ENCODE results near the gene SH3TC1.

SH3TC1 gene

DNA sequence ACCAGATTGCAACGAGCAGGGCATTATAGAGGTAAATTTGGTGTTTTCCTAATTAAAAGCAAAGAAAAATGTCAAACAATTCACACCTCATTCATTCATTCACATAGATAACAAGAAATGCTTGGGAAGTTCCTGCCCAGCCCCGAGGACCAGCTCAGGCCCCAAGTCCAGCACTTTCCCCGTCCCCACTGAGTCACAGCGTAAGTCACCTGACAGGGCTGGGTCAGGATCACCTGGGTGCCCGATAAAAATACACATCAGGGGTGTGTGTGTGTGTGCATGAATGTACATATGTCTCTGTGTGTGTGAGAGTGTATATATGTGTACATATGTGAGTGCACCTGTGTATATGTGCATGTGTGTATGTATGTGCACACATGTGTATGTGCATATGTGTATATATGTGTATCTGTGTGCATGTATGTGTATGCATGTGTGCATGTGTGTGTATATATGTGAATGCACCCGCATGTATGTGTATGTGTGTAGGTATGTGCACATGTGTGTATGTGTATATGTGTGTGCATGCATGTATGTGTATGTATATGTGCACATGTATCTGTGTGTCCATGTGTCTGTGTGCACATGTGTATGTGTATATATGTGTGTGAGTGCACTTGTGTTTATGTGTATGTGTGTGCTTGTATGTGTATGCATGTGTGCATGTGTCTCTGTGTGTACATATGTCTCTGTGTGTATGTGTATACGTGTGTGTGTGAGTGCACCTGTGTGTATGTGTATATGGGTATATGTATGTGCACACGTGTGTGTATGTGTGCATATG lies 18.6 kb upstream of the SH3TC1 start:
- no peak for DNase-seq (ENCODE audit: low spot score)

DNA sequence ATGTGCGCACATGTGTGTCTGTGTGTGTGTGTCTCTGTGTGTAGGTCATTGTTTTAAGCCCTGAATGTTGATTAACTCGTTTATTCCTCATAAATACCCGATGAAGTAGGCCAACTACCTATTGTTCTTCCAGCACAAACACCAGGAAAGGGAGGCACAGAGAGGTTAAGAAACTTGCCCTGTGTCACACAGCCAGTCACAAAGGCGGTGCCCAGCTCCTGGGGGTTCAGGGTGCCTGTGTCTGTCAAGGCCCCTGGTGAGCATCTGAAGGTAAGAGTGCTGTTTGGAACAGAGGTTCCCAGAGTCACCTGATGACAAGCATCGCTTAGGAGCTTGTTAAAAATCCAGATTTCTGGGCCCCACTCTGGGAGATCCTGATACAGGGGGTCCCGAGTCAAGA lies 18.0 kb upstream of the SH3TC1 start:
- DNase-seq (ENCODE audit: low spot score), result no peak

DNA sequence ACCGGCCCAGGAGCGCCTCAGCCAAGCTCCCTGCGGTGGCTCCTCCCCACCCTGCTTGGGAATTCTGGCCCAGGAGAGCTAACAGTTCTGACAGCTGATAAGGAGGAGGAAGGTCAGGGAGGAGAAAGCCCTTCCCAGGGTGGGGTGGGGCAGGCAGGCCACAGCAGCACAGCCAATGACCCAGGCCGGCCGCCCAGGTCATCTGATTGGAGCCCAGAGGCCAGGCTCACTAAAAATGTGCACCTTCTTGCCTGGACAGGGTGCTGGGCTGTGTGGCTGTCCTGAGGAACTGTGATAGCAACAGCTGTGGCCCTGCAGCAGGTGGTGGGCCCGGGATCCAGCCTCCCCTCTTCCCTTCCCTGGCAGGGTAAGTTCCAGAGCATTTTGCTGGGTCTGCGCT lies 17.2 kb upstream of the SH3TC1 start:
- DNase-seq (ENCODE audit: low spot score), result no peak

DNA sequence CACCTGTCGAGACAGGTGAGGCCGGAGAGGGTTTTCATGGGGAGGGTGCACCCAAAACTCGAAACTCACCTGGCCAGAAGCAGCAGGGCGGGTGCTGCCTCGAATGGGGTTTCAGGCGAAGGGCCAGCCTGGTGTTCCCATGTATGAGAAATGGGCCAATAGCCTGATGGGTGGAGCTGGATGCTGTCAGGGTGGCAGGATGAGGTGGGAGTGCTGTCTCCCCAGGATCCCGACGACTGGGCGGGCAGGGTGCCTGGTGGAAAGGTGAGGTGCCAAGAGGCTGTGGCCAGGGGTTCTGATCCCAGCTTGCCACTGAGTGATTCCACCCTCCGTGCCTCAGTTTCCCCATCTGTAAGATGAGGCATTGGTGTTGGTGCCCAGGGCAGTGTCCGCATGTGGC lies 16.8 kb upstream of the SH3TC1 start:
- no peak for DNase-seq (ENCODE audit: low spot score)

DNA sequence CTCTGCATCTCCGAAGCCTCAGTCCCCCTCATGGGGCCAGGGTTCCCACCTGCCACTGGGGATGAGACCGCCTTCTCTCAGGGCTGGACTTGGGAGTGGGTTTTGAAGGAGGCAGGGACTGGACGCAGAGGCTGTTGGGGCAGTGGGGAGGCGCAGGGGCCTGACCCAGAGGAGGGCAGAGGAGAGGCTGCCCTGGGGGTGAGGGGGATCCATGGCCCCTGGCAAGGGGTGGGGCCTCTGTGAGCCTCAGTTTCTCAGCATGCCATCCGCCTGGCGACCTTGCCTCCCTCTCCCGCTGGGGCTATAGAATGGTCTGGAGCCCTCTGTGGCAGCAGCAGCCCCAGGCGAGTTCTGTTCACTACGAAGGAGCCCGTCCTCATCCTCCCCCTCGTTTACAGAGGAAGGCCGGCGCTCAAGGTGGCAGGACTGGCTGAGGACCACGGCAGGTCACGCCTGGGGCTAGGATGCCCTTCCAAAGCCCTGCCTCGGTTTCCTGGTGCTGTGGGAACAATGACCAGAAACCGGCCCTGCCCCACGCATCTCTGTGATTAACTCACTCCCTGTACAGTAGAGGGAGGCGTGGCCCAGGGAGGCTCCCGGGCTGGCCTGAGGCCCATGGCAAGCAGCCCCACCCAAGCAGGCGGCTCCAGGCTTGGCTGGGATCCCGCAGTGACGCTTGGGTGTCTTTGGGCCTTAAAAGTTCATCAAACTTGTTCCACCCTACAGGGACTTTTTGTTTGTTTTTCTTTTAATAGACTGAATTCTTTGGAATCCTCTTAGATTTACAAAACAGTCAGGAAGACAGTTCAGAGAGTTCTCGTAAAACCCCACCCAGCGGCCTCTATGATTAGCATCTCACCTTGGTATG lies 16.0 kb upstream of the SH3TC1 start:
- DNase-seq (ENCODE audit: low spot score), result no peak

DNA sequence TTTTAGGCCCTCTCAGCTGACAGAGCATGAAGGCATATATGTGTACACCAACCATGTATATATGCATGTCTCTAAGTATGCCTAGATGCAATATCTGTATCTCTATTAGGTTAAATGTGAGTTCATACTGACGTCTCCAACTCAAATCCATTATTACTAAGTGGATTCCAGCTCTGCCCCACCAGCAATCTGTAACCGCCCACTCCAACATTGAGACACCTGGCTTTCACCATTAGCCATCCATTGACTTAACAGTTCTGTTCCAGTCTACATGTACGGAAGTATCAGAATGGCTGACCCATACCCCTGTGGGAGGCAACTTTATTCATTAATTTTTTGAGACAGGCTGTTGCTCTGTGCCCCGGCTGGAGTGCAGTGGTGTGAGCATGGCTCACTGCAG lies 15.0 kb upstream of the SH3TC1 start:
- DNase-seq (ENCODE audit: low spot score), result no peak

DNA sequence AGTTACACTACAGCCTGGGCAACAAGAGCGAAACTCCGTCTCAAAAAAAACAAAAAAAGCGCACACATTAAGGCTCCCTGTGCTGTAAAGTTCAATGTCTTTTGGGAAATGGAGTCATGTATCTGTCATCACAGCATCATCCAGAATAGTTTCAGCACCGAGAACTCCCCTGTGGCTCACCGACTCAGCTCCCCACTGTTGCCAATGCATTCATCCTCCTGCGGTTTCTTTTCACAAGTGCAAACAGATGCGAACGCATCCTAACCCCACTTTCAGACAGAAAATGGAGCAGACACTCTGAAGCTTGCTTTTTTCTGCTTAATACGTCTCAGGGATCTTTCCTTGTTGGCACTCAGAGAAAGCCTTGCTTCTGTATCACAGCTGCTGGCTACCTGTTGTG lies 13.8 kb upstream of the SH3TC1 start:
- no peak for DNase-seq (ENCODE audit: low spot score)

DNA sequence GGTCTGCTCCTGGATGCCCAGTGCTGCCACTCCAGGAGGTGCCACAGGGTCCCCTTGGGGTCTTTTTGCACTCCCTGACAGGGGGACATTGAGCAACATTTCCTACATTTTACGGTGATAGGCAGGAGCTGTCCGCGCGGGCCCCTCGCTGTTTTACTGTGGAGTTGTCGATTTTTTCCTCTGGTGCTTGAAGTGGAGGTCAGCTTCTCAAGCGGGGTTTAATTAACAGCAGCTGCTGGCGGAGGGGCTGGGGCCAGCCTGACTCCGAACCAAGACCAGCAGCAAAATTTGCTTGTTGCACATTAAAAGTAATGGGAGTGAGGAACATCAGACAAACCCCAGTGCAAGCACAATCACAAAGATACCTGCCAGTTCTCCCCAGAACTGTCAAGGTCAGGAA lies 13.2 kb upstream of the SH3TC1 start:
- no peak for DNase-seq (ENCODE audit: low spot score)

DNA sequence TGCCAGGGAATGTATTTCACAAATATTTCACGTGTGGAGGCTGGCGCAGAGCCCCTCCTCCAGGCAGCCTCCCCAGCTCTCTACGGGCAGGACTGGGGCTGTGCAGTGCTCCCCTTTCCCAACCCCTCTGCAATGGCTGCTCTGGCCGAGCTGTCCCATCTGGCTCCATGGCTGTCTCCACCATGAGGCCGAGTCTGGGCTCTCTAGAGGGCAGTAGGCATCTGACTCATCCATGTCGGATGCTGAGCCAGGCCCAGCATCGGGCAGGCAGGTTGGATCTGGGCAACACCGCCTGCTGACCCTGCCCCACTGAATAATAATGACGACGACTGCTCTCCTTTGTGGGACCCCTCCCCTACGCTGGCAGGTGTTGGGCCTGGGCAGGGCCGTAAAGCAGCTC lies 11.0 kb upstream of the SH3TC1 start:
- DNase-seq (ENCODE audit: low spot score), result no peak

DNA sequence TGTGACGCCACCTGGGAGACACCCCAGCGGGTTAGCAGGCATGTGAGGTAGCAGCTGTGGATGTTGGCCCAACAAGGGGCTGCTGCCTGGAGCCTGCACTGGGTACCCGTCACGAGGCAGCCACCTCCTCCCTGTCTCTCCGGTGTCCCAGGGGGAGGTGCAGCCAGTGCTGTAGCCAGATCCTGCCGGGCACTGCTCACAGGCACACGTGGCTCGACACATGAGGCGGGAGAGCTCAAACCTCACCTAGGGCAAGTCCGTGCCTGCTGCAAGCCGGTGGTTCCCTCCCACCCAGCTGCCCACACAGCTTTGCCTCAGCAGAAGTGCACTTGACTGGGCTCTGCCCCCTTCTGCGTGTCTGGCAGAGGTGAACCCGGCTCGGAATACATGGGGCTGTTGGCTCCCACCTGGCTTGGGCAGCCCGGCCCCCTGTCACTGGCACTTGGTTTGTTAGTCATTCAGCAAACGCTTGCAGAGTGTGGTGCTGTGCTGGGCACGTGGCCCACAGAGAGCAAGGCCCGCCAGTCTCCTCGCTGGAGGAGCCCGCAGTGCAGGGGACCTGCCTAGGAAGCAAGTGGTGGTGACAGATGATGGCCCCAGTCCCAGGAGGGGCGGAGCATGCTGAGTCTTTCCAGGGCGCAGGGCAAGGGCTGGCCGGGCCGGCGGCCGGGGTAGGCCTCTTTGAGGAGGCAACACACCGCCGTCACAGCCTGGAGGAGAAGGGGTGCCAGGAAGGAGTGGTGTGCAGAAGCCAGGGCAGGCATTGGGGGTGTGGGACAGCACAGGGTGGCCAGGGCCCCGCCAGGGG lies 10.1 kb upstream of the SH3TC1 start:
- DNase-seq (ENCODE audit: low spot score), result no peak

DNA sequence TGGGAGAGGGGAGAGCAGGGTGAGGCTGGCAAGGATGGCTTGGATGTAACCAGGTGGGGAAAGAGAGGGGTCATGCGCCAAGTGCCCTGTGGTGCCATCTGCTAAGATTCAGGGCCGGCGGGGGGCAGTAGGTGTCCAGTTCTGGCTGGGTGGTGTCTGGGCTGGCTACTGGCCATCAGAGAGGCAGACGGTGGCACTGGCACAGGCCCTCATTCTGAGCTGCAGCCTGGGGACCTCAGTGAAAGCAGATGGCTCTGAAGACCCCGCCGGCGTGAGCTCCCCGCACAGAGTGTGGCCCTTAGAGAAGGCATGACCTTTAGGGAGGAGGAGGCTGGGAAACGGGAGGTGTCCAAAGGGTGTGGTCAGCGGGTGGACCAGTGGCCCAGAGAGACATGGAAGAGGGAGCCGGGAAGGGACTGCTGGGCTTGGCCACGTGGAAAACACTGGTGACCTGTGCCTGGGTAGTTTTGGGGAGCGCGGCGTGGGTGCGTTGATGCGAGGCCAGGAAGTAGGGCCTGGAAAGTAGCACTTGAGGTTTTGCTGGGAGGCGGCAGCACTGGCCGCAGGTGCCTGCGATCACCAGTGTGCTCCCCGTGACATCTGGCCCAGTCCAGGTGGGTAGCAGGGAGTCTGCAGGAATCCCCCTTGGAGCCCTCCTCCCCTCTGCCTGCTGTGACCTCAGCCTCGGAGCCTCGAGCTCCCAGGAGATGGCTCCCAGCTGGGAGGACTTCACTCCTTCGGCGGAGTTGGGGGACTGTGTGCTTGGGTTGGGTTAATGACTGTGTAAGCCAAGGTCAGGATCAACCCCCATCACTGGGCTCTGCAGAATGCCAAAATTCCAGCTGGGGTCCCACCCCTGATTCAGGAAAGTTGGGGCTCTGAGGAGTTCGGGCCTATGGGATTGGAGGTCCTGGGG lies 9.3 kb upstream of the SH3TC1 start:
- DNase-seq (ENCODE audit: low spot score), result no peak

DNA sequence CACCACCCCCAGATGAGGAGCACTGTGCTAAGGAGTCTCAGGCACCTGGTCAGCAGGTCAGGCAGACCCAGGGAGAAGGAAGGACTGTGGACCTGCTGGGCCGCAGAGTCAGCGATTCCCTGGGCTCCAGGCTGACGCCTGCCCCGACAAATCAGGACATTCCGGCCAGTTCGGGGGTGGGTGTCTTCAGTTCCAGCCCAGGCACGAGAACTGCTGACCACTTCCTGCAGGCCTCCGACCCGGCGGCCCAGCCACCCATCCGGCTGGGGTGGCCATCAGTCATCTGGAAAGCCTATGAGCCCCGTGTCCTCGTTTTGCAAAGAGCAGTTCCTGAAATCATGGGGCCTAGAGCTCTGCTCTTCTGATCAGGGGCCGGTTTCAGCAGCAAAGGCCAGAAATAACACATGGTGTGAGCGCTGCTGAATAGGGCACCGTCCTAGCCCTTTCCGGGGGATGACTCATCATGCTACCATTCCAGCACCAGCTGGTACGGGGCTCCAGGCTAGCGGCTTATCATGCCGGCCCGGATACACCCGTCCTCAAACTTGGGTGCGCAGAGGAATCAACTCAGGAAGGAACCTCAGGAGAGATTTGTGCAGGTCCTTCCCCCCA lies 7.8 kb upstream of the SH3TC1 start:
- no peak for DNase-seq (ENCODE audit: low spot score)

DNA sequence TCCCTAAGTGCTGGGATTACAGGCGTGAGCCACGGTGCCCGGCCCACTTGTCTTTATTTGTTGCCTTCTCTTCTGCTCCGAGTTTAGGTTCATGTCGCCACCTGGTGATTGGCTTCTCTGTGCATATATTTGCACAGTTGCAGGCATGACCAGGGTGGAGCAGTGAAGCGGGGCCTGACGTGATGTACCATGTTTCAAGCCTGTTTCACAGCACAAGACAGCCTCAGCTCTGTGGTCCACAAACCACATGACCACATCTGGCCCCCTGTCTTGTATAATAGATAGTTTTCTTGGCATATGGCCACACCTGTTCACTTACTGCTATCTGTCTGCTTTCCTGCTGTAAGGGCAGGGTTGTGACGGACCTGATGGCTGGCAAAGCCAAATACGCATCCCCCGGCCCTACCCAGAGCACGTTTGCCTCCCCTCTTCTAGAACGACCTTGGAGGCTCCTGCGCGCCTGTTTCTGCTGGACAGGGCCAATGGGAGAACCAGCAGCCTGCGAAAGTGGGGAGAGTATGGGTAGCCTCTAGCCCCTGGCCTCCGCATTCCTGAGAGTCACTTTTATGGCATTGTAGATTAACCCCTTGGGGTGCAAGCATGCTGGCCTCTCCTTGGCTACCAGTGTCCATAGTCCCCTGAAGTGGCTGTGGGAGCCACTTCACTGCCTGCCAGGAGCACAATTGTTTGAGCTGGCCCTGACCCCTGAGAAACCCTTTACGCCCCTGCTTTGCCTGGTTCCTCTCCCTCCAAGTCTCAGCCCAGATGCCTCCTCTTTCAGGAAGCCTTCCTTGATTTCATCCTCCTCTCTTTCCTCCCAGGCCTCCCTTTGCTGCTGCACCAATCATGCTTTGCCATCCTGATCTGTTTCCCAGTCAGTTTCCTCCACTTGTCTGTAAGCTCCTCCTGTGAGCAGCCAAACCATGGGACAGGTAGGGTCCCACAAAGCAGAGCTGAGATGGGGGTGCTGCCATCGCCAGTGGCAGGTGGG lies 6.0 kb upstream of the SH3TC1 start:
- peak; percentile 94 for DNase-seq (ENCODE audit: low spot score)

DNA sequence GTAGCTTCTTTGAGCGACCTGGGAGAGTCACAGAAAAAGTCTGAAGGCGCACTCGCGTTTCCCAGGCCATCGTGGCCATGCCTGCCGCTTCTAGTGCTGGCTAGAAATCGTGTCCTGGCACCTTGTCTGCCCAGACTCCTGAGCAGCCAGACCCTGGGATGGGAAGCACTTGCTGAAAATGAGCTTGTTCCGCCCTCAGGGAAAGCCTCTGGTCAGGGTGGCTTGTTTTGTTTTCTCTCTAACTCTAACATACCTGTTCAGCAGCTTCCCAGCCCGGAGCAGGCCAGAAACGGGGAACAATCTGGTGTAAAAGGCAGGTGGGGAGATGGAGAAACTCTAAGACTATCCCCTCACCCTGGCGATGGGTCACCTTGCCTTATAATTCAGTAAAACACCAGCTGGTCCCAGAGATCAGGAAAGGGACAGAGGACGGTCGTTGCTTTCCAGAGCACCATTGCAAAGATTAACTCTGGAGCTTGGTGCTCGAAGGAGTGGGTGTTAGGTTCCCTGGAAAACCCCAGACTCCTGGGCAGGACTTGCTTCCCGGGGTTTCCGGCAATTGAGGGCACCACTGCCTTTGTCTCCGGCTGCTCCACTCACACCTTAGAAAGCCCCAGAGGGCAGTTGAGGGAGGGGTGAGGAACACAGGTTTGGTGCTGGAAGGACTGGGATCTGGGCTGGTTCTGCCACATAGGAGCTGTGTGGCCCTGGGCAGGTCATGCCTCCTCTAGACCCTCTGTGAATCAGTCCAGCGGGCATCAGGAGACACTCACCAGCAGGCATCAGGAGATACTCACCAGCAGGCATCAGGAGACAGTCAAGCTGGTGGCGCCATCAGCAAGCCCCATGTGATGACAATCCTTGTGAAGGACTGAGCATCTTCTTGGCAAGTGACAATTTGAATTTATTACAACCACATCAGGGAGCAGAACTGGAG lies 4.5 kb upstream of the SH3TC1 start:
- DNase-seq (ENCODE audit: low spot score), result no peak

DNA sequence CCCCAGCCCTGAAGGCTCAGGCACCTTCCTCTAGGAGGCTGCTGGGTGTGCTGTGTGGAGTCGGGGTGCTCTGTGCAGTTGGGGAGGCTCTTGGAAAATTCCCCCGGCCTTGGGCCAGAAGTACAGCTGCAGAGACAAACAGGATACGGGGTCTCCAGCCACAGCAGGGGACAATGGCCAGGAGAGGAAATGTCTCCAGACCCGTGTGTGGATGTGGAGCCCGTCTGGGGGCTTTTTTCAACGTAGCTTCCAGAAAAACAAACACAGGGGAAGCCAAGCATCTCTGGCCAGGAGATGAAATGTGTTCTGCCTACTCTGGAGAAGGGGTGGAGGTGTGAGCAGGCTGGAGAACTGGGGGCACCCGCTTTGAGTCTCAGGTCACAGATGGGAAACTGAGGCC lies 3.7 kb upstream of the SH3TC1 start:
- DNase-seq (ENCODE audit: low spot score), result no peak

DNA sequence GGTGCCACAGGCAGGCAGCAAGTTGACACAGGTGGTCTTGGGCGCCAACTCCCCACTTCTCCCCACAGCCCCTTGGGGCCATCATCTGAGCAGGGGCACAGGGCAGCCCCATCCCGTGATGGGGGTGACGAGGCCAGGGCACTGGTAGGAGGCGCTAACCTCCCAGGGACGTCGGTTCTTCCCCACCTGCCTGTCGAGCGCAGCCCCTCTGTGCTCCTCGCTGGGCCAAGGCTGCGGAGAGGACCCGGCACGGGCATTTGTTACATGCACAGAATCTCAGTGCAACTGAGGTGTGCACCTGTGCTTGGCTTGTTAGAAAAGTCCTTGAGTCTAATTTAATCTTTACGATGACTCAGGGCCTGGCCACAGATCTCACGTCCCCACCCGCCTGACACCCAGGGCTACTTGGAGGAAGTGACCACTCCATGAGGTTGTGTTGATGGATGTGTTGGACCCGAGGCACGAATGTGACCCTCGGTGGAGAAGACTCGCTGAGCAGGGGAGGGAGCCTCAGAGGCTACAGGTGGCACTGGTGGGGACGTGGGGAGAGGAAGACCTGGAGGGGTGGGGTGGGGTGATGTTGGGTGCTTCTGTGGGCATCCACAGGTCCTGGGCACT lies 3.1 kb upstream of the SH3TC1 start:
- DNase-seq (ENCODE audit: low spot score), result no peak

DNA sequence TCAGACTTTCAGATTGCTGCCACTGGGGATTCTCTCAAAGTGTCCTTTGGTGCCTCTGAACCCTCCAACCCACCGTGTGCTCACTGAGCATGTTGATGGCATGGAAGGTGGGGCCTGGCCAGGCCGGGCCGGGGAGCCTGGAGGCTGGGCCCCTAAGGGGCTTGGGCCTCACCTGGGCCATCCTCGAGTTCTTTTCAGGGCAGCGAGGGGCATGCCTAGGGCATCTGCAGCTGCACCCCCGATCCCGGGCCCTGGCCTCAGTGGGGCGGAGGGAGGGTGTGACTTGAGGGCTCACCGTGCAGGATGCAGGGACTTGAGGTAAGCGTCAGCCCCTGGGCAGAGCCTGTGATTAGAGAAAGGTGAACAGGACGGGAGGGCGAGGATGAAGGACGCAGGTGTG lies 1.6 kb upstream of the SH3TC1 start:
- DNase-seq (ENCODE audit: low spot score), result no peak

DNA sequence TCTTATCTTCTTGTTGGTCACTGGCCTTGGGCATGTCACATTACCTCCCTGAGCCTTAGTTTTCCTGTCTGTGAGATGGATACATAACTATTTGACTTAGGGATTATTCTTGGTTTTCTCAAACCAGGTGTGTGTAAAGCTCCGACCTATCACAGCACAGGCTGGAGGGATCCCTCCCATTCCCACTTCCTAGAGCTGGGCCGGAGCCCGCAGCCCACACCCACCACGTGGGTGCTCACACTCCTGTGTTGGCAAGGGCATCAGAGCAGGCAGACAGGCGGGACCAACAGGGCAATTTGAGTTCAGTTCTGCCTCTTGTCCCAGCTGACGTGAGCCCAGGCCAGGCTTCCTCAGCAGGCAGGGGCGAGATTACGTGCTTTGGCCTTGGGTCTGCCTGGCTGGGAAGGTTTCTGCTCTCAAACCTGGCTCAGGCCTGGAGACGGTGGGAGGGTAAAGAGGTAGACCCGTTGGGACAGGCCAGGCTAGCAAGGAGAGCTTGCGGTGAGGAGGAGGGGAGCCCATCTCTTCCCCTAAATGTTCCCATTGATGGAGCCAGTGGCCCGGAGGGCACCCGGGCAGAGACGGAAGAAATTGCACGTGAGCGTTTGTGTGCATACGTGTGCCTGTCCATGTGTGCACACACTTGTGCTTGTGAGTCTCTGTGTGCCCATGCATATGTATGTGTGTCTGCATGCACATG lies 734 bp upstream of the SH3TC1 start:
- peak; percentile 51 for DNase-seq (ENCODE audit: low spot score)

Data from NAMALWA (cell line).